ENCODE data around the gene SPOCK1. TPM values are rescaled to one million over a fixed set of nuclear protein-coding genes. Genes with fewer than 3 reads are reported as not detected.
"Not testable (repeated sequence)": the region's sequence is repeated elsewhere in the genome, so short reads cannot be mapped to it uniquely, and the experiment has no call there.

Gene SPOCK1
- total RNA-seq, 2 donors from 2014 or later, result not detected

DNA sequence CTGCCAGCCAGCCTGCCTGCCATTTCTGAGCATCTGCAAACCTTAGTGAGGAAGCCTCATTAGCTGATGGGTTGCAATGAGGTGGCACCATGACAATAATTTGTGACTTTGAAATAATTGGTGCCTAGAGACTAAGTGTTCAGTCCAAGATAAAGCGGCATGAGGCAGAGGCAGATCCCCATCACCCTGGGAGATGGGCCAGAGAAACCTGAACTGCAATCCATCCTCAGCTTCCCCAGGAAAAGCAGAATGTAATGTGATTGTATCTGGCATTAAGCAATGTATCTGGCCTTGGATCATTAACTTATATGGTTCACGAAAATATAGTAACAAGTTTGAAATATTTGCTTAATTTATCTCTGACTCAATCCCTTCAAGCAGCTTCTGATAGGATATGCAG is 101.0 kb downstream of the SPOCK1 start:
- Mint-ChIP-seq H3K27me3 (ENCODE audit: low read depth) (peaks cover 5% of the 10 kb centered on the region), H3K4me1 (ENCODE audit: low read depth) (no peaks in the 10 kb centered on the region), H3K9me3 (no peaks in the 10 kb centered on the region), H3K36me3 (ENCODE audit: insufficient read depth in 2 of 2) (no peaks in the 10 kb centered on the region), H3K27ac (no peak overlapping the region), H3K4me3 (no peak overlapping the region)
- ATAC-seq (replicated peaks in 1 of 2) (no peak), DNase-seq (no peak)

DNA sequence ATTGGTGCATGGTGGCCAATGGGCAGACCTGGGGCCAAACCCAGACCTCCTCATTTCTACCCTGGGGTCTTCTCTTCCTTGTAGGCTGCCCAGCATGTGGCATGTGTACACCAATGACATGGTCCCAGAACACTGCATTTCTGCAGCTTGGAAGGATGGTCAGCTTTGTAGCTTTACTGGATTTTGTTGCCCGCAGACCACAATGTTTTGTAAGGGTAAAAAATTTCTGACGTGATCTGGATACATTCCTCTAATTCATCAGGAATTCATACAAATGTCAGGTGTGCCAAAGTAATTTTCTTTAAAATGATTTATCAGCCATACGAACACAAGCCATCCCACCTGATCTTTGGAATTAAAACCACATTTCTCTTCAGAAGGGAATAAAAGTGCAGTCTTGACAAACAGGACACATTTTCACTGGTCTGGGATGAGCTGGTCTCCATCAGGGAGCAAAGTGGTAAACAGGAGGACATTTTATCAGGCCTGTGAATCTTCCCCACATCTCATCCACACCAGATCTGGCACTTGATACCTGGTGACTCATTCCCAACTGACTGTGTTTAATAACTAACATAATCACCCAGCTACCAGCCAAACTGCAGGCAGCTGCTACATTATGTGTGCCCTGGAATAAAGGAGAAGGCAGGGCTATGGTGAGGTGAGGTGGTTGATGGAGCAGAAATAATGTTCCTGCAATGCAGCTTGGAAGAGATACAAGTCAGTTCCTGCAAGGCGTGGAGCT is 103.9 kb downstream of the SPOCK1 start:
- Mint-ChIP-seq H3K4me3 (no peak overlapping the region), H3K4me1 (ENCODE audit: low read depth) (no peaks in the 10 kb centered on the region), H3K27ac (no peak overlapping the region), H3K27me3 (ENCODE audit: low read depth) (peaks cover 4% of the 10 kb centered on the region), H3K9me3 (peaks cover 0 to 3% of the 10 kb centered on the region in 2 donors), H3K36me3 (ENCODE audit: insufficient read depth in 2 of 2) (no peaks in the 10 kb centered on the region)
- ATAC-seq (replicated peaks in 1 of 2) (no peak), DNase-seq (no peak)

DNA sequence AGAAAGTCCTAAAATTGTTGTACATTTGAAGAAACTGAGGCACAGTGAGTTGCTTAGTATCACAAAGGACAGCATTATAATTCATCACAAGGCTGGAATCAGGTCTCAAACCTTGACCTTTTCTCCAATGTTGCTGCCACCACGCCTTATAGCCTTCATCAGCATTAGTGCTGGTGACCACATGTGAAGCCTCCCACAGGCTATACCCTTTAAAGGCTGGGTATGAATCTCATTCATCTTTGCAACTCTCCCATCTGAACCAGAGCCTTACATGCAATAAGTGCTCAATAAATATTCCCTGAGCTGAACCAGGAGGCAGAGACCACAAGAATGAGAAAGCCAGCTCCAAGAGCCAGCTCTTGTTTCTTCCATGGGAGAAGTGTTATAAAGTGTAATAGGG is 104.7 kb downstream of the SPOCK1 start:
- Mint-ChIP-seq H3K27ac (no peak overlapping the region), H3K4me3 (no peak overlapping the region), H3K4me1 (ENCODE audit: low read depth) (no peaks in the 10 kb centered on the region), H3K27me3 (ENCODE audit: low read depth) (peaks cover 4% of the 10 kb centered on the region), H3K36me3 (ENCODE audit: insufficient read depth in 2 of 2) (no peaks in the 10 kb centered on the region), H3K9me3 (peaks cover 0 to 3% of the 10 kb centered on the region in 2 donors)
- DNase-seq (no peak), ATAC-seq (replicated peaks in 1 of 2) (no peak)

DNA sequence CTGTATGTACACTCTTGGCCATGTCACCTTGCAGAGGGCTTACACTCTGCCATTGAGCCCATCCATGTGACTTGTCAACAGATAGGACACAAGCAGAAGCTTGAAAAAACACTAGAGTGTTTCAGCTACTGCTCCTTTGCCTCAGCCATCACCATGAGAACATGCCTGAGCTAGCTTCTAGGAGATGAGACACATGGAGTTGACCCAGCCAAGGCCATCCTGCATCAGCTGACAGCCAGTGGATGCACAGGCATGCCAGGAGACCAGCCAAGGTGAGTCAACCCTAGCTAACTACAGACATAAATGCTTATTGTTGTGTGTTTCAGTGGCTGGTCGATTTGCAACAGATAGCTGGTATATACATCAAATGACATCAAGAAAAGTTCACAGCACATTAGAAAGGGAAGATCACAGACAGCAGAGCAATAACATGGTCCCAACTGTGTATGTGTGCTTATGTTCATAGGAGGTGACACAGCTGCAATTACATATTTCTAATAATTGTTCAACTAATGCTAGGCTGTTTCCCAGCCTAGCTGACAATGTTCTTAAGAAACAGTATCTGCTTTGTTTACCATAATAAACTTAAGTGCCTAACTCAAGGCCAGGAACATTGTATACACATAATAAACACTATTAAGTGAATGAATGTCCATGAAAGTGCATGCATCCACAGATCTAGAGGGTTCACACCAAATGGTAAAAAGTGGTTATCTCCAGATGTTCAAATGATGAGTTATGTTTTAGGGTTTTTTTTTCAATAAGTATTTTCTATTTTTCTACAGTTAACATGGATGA is 105.7 kb downstream of the SPOCK1 start:
- H3K9me3 Mint-ChIP-seq, result peaks cover 0 to 3% of the 10 kb centered on the region in 2 donors
- H3K4me3 Mint-ChIP-seq, result no peak overlapping the region
- no peaks in the 10 kb centered on the region for H3K36me3 Mint-ChIP-seq (ENCODE audit: insufficient read depth in 2 of 2)
- peaks cover 4% of the 10 kb centered on the region for H3K27me3 Mint-ChIP-seq (ENCODE audit: low read depth)
- no peaks in the 10 kb centered on the region for H3K4me1 Mint-ChIP-seq (ENCODE audit: low read depth)
- no peak overlapping the region for H3K27ac Mint-ChIP-seq
- DNase-seq (no peak), ATAC-seq (replicated peaks in 1 of 2) (no peak)

DNA sequence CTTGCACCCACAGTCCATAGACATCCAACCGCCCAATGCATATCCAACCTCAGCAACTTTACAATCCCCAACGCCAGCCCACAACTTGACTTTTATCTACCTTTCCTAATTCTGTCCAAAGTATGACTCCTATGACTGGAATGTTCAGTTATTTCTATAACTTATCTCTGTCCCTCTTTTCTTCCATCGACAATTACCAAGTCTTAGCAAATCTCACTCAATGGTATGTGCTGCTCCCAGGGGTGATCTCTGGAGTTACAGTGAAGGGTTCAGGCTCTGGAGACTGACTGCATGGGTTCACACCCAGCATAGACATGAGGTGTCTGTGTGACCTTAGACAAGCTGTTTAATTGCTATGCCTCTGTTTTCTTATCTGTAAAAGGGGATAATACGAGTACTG is 106.9 kb downstream of the SPOCK1 start:
- H3K9me3 Mint-ChIP-seq, result peaks cover 0 to 3% of the 10 kb centered on the region in 2 donors

DNA sequence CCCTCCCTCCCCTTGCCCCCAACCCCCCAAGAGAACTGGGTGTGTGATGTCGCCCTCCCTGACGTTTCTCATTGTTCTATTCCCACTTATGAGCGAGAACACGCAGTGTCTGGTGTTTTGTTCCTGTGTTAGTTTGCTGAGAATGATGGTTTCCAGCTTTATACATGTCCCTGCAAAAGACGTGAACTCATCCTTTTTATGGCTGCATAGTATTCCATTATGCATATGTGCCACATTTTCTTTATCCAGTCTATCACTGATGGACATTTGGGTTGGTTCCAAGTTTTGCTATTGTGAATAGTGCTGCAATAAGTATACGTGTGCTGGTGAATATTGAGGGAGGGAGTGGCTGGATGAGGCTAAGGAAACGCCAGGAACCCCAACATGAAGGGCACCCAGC is 108.1 kb downstream of the SPOCK1 start:
- not testable (repeated sequence) for H3K27ac Mint-ChIP-seq; ATAC-seq (replicated peaks in 1 of 2); H3K4me1 Mint-ChIP-seq (ENCODE audit: low read depth); DNase-seq; H3K27me3 Mint-ChIP-seq (ENCODE audit: low read depth); H3K9me3 Mint-ChIP-seq; H3K4me3 Mint-ChIP-seq; H3K36me3 Mint-ChIP-seq (ENCODE audit: insufficient read depth in 2 of 2)

More for the DNA sequence above, 106.9 kb downstream of the SPOCK1 start:
- ATAC-seq (replicated peaks in 1 of 2) (no peak), DNase-seq (no peak)
- Mint-ChIP-seq H3K4me3 (no peak overlapping the region), H3K27me3 (ENCODE audit: low read depth) (peaks cover 4% of the 10 kb centered on the region), H3K4me1 (ENCODE audit: low read depth) (no peaks in the 10 kb centered on the region), H3K27ac (no peak overlapping the region), H3K36me3 (ENCODE audit: insufficient read depth in 2 of 2) (no peaks in the 10 kb centered on the region)

DNA sequence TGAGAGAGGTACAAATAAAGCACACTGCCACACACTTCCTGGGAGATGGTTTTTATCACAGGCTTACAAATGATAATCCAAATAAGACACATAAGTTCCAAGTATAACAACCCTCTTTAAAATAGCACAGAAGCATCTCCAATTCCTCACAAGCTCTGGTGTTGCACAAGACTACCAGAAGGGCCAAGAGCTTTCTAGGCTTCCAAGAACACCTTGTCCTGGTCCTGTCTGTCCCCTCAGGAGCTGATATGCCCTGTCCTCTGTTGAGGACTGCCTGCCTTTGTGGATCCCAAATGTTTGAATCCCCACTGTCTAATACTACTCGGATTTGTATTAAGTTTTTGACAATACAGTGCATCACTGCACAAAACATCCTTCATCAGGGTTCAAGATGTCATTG is 110.1 kb downstream of the SPOCK1 start:
- Mint-ChIP-seq H3K27ac (no peak overlapping the region), H3K4me3 (no peak overlapping the region), H3K36me3 (ENCODE audit: insufficient read depth in 2 of 2) (no peaks in the 10 kb centered on the region), H3K27me3 (ENCODE audit: low read depth) (peaks cover 10% of the 10 kb centered on the region), H3K9me3 (peaks cover 2 to 3% of the 10 kb centered on the region in 2 donors), H3K4me1 (ENCODE audit: low read depth) (no peaks in the 10 kb centered on the region)
- DNase-seq, result no peak
- ATAC-seq (replicated peaks in 1 of 2), result no peak

DNA sequence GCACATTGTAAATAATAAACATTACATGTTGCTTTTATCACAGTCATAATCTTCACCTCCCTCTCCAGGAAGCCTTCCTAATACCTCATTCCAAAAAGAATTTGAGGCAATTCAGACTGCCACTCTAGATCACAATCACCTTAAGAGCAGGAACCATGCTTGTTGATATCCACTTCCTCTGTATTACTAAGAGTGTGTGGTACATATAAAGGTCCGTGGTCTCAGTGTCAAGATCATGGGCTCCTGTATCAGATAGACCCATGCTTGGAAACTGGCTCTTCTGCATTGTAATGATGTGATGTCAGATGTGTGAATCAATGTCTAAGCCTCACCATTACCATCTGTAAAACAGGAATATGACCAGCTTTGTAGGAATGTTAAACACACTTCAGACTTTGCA is 114.1 kb downstream of the SPOCK1 start:
- peaks cover 2 to 7% of the 10 kb centered on the region in 2 donors for H3K36me3 Mint-ChIP-seq (ENCODE audit: insufficient read depth in 2 of 2)
- H3K27me3 Mint-ChIP-seq (ENCODE audit: low read depth), result peaks cover 11% of the 10 kb centered on the region

DNA sequence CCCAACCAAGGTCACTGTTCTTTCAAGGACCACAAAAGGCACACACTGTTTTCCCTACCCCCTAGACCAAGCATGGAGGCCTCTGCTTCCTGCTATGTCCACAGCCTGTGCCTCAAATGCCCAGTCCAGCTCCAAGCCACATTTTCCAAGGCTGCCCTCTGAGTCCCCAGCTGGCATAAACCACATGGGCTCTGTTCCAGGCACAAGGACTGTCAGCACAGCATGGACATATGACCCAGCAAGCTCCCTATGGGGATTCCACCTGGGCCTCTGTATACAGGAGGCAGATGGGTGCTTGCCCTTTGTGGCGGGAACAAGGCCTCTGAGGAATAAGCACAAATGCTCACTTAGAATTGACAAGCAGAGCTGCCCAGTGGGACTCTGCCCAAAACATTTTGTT is 115.2 kb downstream of the SPOCK1 start:
- H3K9me3 Mint-ChIP-seq, result peaks cover 4 to 9% of the 10 kb centered on the region in 2 donors
- no peak overlapping the region for H3K4me3 Mint-ChIP-seq
- H3K4me1 Mint-ChIP-seq (ENCODE audit: low read depth), result no peaks in the 10 kb centered on the region
- ATAC-seq (replicated peaks in 1 of 2) (no peak), DNase-seq (no peak)
- H3K27ac Mint-ChIP-seq, result no peak overlapping the region
- H3K36me3 Mint-ChIP-seq (ENCODE audit: insufficient read depth in 2 of 2), result peaks cover 2 to 7% of the 10 kb centered on the region in 2 donors
- peaks cover 11% of the 10 kb centered on the region for H3K27me3 Mint-ChIP-seq (ENCODE audit: low read depth)

More for the DNA sequence above, 114.1 kb downstream of the SPOCK1 start:
- ATAC-seq (replicated peaks in 1 of 2), result no peak
- H3K27ac Mint-ChIP-seq, result no peak overlapping the region
- no peak for DNase-seq
- H3K9me3 Mint-ChIP-seq, result peaks cover 4 to 9% of the 10 kb centered on the region in 2 donors
- H3K4me1 Mint-ChIP-seq (ENCODE audit: low read depth), result no peaks in the 10 kb centered on the region
- no peak overlapping the region for H3K4me3 Mint-ChIP-seq

DNA sequence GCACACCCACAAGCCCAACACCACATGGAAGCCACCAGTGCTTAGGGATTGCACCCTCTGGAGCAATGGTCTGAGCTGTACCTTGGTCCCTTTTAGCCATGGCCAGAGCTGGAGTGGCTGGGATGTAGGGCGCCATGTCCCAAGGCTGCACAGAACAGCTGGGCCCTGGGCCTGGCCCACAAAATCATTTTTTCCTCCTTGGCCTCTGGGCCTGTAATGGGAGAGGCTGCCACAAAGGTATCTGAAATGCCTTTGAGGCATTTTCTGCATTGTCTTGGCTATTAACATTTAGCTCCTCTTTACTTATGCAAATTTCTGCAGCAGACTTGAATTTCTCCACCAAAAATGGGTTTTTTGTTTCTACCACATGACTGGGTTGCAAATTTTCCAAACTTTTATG is 117.6 kb downstream of the SPOCK1 start:
- no peak for ATAC-seq (replicated peaks in 1 of 2)
- DNase-seq, result no peak
- Mint-ChIP-seq H3K27me3 (ENCODE audit: low read depth) (peaks cover 11% of the 10 kb centered on the region), H3K4me3 (no peak overlapping the region), H3K27ac (no peak overlapping the region), H3K4me1 (ENCODE audit: low read depth) (no peaks in the 10 kb centered on the region), H3K9me3 (peaks cover 4 to 9% of the 10 kb centered on the region in 2 donors), H3K36me3 (ENCODE audit: insufficient read depth in 2 of 2) (peaks cover 2 to 7% of the 10 kb centered on the region in 2 donors)

DNA sequence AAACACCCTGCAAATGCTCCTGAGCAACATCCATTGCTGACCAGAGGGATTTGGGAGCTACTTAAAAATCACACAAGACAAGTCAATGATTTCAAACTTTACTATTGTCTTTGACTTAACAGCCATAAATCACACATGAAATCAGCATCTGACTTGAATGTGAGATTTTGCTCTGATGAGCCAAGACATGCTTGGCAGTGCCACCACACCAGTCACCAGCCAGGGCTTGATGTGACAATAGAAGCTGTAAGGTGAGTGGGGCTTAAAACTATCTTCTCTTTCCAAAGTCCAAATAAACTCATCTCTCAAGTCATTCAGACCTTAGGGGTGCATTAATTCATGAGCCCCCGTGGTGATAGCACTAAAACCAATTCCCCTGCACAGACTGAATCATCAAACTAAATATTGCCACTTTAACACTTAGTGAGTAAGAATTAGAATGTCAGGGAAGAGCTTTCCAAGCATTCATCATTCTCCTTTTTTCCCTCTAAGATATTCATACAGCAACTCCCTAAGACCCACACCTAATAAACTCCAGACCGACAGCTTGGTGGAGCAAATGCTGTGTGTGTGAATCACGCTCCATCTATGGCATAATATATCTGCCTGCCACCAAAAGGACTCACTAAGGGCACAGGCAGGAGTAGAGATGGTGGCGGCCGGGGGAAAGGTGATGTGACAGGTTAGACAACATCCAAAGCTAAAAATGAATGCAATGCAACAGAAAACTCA is 119.4 kb downstream of the SPOCK1 start:
- H3K4me3 Mint-ChIP-seq, result no peak overlapping the region
- H3K36me3 Mint-ChIP-seq (ENCODE audit: insufficient read depth in 2 of 2), result peaks cover 2 to 7% of the 10 kb centered on the region in 2 donors
- H3K9me3 Mint-ChIP-seq, result peaks cover 4 to 7% of the 10 kb centered on the region in 2 donors
- peaks cover 5% of the 10 kb centered on the region for H3K27me3 Mint-ChIP-seq (ENCODE audit: low read depth)
- DNase-seq (no peak), ATAC-seq (replicated peaks in 1 of 2) (no peak)
- H3K27ac Mint-ChIP-seq, result no peak overlapping the region
- no peaks in the 10 kb centered on the region for H3K4me1 Mint-ChIP-seq (ENCODE audit: low read depth)

DNA sequence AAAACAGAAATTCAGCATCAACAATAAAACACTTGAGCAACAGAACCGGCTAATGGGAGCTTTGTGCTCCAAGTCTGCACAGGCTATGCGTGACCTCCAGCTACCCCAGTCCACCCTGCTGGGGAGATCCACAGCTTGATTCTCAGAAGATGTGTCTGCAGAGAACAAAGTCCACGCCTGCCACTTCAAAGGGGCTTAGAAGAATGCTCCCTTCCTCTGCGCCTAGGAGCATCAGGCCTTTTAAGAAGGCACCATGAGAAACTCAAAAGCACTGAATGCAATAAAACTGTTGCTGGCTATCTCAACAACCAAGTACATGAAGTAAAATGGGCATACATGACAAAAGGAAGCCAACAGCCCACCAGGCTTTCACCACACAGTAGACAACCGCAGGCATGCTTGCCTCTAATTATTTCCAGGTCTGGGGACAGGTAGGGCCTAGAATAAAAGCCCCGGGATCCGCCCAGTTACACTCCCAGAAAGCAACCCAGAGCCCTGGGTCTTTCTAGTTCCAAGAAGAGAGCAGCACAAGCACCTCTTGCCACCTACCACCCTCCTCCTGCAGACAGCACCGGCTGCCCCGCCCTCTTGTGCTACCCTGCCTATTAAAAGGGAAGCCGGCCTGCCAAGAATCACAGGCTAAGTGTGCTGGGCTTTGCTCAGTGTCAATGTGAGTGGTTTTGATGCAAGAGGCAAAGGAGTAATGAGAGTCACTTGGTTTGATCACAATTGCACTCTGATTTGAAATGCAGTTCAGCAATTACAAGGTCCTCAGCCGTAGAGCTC is 123.2 kb downstream of the SPOCK1 start:
- Mint-ChIP-seq H3K9me3 (no peaks in the 10 kb centered on the region), H3K4me1 (ENCODE audit: low read depth) (no peaks in the 10 kb centered on the region), H3K27ac (no peak overlapping the region), H3K4me3 (no peak overlapping the region), H3K27me3 (ENCODE audit: low read depth) (no peaks in the 10 kb centered on the region), H3K36me3 (ENCODE audit: insufficient read depth in 2 of 2) (no peaks in the 10 kb centered on the region)
- ATAC-seq (replicated peaks in 1 of 2) (no peak), DNase-seq (no peak)

All from activated T-cell treated with anti-CD3 and anti-CD28 coated beads, Interleukin-2, amount 50 U/mL, for 72 hours (primary cell).